ENCODE measurements around the gene DDAH1.

Gene DDAH1

DNA sequence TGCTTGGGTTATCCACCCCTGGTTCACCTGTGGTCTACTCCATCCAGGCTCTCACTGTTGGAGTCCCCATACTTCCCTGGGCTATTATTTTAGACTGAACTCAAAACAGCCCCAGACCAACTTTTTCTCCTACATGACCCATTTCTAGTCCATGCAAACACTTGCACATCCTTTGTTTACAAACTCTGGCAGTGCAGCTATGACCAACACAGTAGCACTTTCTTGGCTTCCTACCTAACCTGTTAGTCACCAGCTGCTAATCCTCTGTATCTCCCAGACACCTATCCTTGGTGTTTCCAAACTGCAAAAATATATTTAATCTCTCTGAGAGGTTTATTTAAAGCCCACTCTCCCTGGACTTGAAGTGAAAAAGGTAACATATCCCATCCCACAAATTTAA is 90.8 kb downstream of the DDAH1 start:
- Histone ChIP-seq H3K36me3 (no peaks in the 10 kb centered on the region), H3K27me3 (ENCODE audit: insufficient read depth, low read depth, severe bottlenecking) (no peaks in the 10 kb centered on the region), H3K27ac (no peak overlapping the region), H3K4me3 (ENCODE audit: low read depth, low read length) (no peak overlapping the region), H3K9me3 (ENCODE audit: severe bottlenecking) (no peaks in the 10 kb centered on the region)
- no peak for DNase-seq
- TF ChIP-seq, protein P1, sequence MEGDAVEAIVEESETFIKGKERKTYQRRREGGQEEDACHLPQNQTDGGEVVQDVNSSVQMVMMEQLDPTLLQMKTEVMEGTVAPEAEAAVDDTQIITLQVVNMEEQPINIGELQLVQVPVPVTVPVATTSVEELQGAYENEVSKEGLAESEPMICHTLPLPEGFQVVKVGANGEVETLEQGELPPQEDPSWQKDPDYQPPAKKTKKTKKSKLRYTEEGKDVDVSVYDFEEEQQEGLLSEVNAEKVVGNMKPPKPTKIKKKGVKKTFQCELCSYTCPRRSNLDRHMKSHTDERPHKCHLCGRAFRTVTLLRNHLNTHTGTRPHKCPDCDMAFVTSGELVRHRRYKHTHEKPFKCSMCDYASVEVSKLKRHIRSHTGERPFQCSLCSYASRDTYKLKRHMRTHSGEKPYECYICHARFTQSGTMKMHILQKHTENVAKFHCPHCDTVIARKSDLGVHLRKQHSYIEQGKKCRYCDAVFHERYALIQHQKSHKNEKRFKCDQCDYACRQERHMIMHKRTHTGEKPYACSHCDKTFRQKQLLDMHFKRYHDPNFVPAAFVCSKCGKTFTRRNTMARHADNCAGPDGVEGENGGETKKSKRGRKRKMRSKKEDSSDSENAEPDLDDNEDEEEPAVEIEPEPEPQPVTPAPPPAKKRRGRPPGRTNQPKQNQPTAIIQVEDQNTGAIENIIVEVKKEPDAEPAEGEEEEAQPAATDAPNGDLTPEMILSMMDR (IDR thresholded peaks at IDR 0.05; ENCODE audit: low read depth, low read length), result no peak

DNA sequence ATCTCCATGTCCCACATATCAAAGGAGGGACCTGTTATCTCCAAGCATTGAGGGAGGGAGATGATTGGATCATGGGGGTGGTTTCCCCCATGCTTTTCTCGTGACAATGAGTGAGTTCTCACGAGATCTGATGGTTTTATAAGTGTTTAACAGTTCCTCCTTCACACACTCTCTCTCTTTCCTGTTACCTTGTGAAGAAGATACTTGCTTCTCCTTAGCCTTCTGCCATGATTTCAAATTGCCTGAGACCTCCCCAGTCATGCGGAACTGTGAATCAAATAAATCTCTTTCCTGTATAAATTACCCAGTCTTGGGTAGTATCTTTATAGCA is 91.6 kb downstream of the DDAH1 start:
- no peak overlapping the region for H3K4me3 ChIP-seq (ENCODE audit: low read depth, low read length)
- TF ChIP-seq, protein P1 (IDR thresholded peaks at IDR 0.05; ENCODE audit: low read depth, low read length), result no peak
- no peaks in the 10 kb centered on the region for H3K36me3 ChIP-seq
- no peaks in the 10 kb centered on the region for H3K27me3 ChIP-seq (ENCODE audit: insufficient read depth, low read depth, severe bottlenecking)
- no peaks in the 10 kb centered on the region for H3K9me3 ChIP-seq (ENCODE audit: severe bottlenecking)
- no peak overlapping the region for H3K27ac ChIP-seq
- no peak for DNase-seq

DNA sequence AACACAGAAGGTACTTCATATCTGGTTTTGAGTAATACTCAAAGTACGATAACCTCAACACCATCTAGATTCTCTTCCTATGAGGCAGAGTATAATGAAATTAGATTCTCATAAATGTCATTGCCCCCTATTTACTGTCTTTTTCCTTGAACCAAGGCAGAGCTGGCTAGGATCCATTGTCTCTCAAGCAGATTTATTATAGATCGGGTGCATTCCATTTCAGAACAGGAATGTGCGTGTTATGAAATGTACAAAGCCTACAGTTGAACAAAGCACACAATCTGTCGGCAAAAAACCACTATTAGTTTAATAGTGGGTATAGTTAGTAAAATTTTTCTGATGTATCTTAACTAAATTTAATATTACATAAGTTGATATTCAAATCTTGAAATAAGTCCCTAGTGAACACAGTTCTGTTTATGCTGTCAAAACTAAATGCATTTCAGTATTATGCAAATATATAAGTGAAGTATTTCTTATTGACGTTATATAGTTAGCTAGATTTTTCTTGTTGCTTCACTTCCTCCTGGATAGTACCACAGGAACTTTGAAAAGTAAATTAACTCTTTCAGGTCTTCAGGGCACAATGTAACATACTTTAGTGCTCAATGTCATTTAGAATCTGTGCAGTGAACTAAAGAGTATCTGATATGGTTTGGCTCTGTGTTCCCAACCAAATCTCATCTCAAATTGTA is 92.1 kb downstream of the DDAH1 start:
- Histone ChIP-seq H3K27me3 (ENCODE audit: insufficient read depth, low read depth, severe bottlenecking) (no peaks in the 10 kb centered on the region), H3K9me3 (ENCODE audit: severe bottlenecking) (no peaks in the 10 kb centered on the region), H3K27ac (no peak overlapping the region), H3K4me3 (ENCODE audit: low read depth, low read length) (no peak overlapping the region), H3K36me3 (no peaks in the 10 kb centered on the region)
- DNase-seq, result no peak
- TF ChIP-seq, protein P1 (IDR thresholded peaks at IDR 0.05; ENCODE audit: low read depth, low read length), result no peak

DNA sequence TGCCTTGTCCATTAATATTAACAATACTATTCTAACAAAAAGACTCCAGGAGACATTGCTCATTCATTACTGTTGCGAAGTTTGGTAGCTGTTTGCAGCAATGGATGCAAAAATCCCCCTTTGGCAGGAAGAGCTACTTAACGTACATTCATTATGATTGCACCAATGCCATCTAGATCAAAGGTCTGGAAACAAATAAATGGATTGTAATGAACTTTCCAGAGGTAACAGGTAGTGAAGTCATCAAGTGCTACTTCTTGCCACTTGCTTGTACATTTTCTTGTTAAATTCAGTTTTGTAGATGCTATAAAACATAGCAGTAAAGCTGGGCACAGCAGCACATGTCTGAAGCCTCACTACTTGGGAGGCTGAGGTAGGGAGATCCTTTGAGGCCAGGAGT is 93.9 kb downstream of the DDAH1 start:
- Histone ChIP-seq H3K9me3 (ENCODE audit: severe bottlenecking) (no peaks in the 10 kb centered on the region), H3K27me3 (ENCODE audit: insufficient read depth, low read depth, severe bottlenecking) (no peaks in the 10 kb centered on the region), H3K36me3 (no peaks in the 10 kb centered on the region), H3K27ac (no peak overlapping the region), H3K4me3 (ENCODE audit: low read depth, low read length) (no peak overlapping the region)
- TF ChIP-seq, protein P1 (IDR thresholded peaks at IDR 0.05; ENCODE audit: low read depth, low read length), result no peak
- DNase-seq, result no peak

DNA sequence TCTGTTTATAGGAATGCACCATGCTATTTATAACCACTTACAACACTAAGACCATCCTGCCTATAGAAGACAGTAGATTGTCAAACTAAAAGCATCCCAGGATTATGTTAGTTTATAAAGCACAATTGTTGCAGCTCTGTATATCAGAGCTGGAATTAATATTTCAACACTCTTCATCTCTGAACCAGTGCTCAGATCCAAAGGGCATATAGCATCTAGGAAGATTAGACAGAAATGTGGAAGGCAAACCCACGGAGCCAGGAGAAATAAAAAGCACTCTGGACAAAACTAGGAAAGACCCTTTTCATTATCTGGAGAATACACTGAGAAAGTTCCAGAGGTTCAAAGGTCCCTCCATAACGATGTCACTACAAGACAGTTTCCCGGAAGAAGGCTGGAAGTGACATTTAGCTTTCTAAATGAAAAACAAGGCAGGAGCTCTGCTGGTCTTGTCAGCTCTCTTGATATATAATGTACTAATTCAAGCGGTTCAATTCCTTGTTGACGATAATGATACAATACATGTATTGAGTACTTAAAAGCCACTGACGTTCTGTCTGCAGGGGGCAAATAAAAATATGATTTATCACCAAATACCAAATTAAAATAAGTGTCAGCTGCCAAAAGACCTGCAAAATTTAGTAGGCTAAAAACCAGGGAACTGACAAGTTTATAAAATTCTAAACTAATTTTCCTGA is 96.7 kb downstream of the DDAH1 start:
- Histone ChIP-seq H3K27me3 (ENCODE audit: insufficient read depth, low read depth, severe bottlenecking) (no peaks in the 10 kb centered on the region), H3K36me3 (no peaks in the 10 kb centered on the region), H3K9me3 (ENCODE audit: severe bottlenecking) (no peaks in the 10 kb centered on the region), H3K27ac (no peak overlapping the region), H3K4me3 (ENCODE audit: low read depth, low read length) (no peak overlapping the region)
- TF ChIP-seq, protein P1 (IDR thresholded peaks at IDR 0.05; ENCODE audit: low read depth, low read length), result no peak
- DNase-seq, result no peak
